ENCODE results near the gene ERCC2.

GRCh38 chr19:45380107-45380506, 9.7 kb upstream of the ERCC2 start:
- TF ChIP-seq, protein P1, sequence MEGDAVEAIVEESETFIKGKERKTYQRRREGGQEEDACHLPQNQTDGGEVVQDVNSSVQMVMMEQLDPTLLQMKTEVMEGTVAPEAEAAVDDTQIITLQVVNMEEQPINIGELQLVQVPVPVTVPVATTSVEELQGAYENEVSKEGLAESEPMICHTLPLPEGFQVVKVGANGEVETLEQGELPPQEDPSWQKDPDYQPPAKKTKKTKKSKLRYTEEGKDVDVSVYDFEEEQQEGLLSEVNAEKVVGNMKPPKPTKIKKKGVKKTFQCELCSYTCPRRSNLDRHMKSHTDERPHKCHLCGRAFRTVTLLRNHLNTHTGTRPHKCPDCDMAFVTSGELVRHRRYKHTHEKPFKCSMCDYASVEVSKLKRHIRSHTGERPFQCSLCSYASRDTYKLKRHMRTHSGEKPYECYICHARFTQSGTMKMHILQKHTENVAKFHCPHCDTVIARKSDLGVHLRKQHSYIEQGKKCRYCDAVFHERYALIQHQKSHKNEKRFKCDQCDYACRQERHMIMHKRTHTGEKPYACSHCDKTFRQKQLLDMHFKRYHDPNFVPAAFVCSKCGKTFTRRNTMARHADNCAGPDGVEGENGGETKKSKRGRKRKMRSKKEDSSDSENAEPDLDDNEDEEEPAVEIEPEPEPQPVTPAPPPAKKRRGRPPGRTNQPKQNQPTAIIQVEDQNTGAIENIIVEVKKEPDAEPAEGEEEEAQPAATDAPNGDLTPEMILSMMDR (IDR thresholded peaks at IDR 0.05): no peak
- TF ChIP-seq POLR2A (IDR thresholded peaks at IDR 0.05): no peak

Data from tibial nerve (tissue), 3 donors.